Pancreas (tissue), 10 donors: Measurements from ENCODE around the gene EEF1A2. TPM values are rescaled to one million over a fixed set of nuclear protein-coding genes. Genes with fewer than 3 reads are reported as not detected.
A peak's percentile ranks its signal among the peaks of the same experiment; 100 is the strongest.

Experiments
- ATAC-seq, 4 donors: fragments of 200-7000 bp; cut with Tn5 transposase; one replicate each; pipeline versions ENCODE4 v1.8.0 to v1.9.1; 2020; ENCODE audit warnings: mild to moderate bottlenecking in 4 of 4, moderate library complexity in 4 of 4
- DNase-seq, 6 donors: peaks; one replicate each; pipeline ENCODE4 v3.0.0-alpha.2; 2020
- FAIRE-seq: peaks from 2 replicates; lab custom pipeline; 2012; peaks lifted over from hg19 to GRCh38; lab: Jason Lieb, UNC
- H3K27ac ChIP-seq, 4 donors: fragments of 200-600 bp; sonication (generic); 1 replicate in 3 of 4; 2 replicates in 1 of 4; pipeline versions ENCODE4 v1.5.0 to v1.8.0; 2020
- H3K27me3 ChIP-seq, 4 donors: fragments of 200-600 bp; one replicate each; pipeline ENCODE4 v1.8.0; 2021
- H3K36me3 ChIP-seq, 3 donors: fragments of 200-600 bp; sonication (generic) in 1 of 3; one replicate each; pipeline versions ENCODE4 v1.5.0 to v1.8.0; 2020 to 2021
- H3K4me1 ChIP-seq, 3 donors: fragments of 200-600 bp; one replicate each; pipeline ENCODE4 v1.8.0; 2021
- H3K4me3 ChIP-seq, 4 donors: fragments of 200-600 bp; sonication (generic) in 2 of 4; one replicate each; pipeline versions ENCODE4 v1.5.0 to v1.8.0; 2020 to 2021
- H3K9me3 ChIP-seq, 4 donors: fragments of 200-600 bp; one replicate each; pipeline ENCODE4 v1.8.0; 2021
- WGBS, 2 donors: extraction: QIAGEN DNeasy Blood & Tissue Kit; methylation state at CpG; one replicate each; pipeline ENCODE4 v1.1.7; 2013; 5-methylcytosine and 5-hydroxymethylcytosine counted together
- intact Hi-C, 3 donors: fragments of 100-400 bp; cut with DNase I; formaldehyde crosslinking; loops; one replicate each; pipeline versions ENCODE4 v1.11.1 to v1.14.2; 2022
- polyA plus RNA-seq, 2 donors: library from polyadenylated mRNA; stranded (reverse); fragments of 200-250 nt; gene quantifications; one replicate each; pipeline ENCODE4 v1.2.3, GENCODE V29; 2013
- total RNA-seq, 6 donors: library from RNA; stranded (reverse); fragmentation: NEBNext Ultra II Directional in 4 of 6; extraction: Animal tissue kit (Norgen Biotek cat#: 25700) in 4 of 6; gene quantifications; one replicate each; pipeline versions ENCODE4 v1.2.1 to v1.2.4, GENCODE V29; 2021 to 2023
- TF ChIP-seq, protein P1 (sequence below), 4 donors: fragments of 200-600 bp; sonication (generic) in 3 of 4; IDR thresholded peaks; one replicate each; pipeline versions ENCODE4 v1.5.0 to v1.8.0; 2021; ENCODE audit warnings: antibody characterized with exemption in 4 of 4
- donor health status: healthy with polysubstance abuse.
- donor health status: DM: no; HTN: no; CAD: no; lungs with moderate emphysema.
- donor health status: DM: no; HTN: no; CAD: no.
- donor health status: control.
- donor health status: control.
- donor health status: Bipolar disorder and iron deficiency.
- donor health status: DM: yes; HTN: yes; CAD: no.
- donor health status: DM: no; HTN: no; CAD: no.
- donor health status: DM: no; HTN: no; CAD: no.
- donor health status: DM: yes; HTN: yes; CAD: no.

Gene EEF1A2
- total and polyA plus RNA-seq, 8 donors = 5.0 to 86.9 (median 19.7) TPM

DNA sequence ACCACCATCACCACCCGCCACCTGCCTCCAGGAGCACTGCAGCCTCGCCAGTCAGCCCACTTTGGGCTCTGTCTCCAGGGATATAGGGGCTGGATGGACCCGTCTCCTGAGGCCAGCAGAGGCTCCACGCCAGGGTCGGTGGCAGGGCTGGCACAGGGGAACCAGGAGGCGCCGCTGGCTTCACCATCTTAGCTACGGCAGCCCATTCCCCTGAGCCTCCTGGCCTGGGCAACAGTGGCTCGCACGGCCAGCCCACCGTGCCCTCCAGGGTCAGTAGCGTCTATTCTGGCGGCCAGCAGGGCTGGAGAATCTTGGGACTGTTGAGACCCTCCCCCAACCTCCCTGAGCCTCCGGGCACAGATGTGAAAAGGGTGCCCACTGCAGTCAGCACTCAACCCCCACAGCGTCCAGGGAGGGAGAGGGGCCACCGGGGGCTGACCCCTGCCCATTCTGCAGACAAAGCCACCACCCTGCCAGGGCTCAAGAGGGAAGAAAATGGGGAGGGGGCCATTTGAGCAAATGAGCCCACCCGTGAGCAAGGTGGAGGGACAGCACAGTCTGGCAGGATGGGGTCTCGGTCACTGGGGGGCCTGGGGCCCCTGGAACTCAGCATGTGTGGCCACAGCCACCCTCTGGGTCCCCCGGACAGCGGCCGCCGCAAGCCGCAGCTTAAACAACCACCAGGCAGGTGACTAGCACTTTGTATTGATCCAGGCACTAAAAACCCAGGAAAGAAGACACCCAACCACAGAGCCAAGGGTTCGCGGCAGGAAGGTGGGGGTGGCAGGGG is 55.1 kb downstream of the EEF1A2 start:
- 65 to 77% methylated on average over 23 to 25 of the region's 25 CpGs for WGBS, 2 donors
- H3K27ac ChIP-seq = no peak overlapping the region
- H3K36me3 ChIP-seq = no peaks in the 10 kb centered on the region
- no peak for FAIRE-seq
- TF ChIP-seq, protein P1, sequence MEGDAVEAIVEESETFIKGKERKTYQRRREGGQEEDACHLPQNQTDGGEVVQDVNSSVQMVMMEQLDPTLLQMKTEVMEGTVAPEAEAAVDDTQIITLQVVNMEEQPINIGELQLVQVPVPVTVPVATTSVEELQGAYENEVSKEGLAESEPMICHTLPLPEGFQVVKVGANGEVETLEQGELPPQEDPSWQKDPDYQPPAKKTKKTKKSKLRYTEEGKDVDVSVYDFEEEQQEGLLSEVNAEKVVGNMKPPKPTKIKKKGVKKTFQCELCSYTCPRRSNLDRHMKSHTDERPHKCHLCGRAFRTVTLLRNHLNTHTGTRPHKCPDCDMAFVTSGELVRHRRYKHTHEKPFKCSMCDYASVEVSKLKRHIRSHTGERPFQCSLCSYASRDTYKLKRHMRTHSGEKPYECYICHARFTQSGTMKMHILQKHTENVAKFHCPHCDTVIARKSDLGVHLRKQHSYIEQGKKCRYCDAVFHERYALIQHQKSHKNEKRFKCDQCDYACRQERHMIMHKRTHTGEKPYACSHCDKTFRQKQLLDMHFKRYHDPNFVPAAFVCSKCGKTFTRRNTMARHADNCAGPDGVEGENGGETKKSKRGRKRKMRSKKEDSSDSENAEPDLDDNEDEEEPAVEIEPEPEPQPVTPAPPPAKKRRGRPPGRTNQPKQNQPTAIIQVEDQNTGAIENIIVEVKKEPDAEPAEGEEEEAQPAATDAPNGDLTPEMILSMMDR (IDR thresholded peaks at IDR 0.05) = no peak
- H3K4me3 ChIP-seq = no peak overlapping the region
- no peak for ATAC-seq
- H3K27me3 ChIP-seq = peaks cover 0 to 3% (median 0%) of the 10 kb centered on the region in 4 donors
- no peaks in the 10 kb centered on the region for H3K4me1 ChIP-seq
- DNase-seq = no peak
- intact Hi-C loops = no loop called here
- no peaks in the 10 kb centered on the region for H3K9me3 ChIP-seq

GRCh38 chr20:63442100-63442493 is 56.8 kb downstream of the EEF1A2 start:
- peak in 3 of 4 donors; percentile 72 to 87 (median 84) for ATAC-seq
- intact Hi-C loops = no loop called here
- Histone ChIP-seq H3K27ac (no peak overlapping the region), H3K36me3 (no peaks in the 10 kb centered on the region), H3K4me1 (no peaks in the 10 kb centered on the region), H3K4me3 (no peak overlapping the region), H3K9me3 (no peaks in the 10 kb centered on the region), H3K27me3 (peaks cover 0 to 3% (median 0%) of the 10 kb centered on the region in 4 donors)
- TF ChIP-seq, protein P1 (IDR thresholded peaks at IDR 0.05) = no peak
- no peak for FAIRE-seq
- WGBS, 2 donors = 26 to 27% methylated on average over 9 to 11 of the region's 11 CpGs
- peak in 5 of 6 donors; percentile 26 to 72 (median 51) for DNase-seq

DNA sequence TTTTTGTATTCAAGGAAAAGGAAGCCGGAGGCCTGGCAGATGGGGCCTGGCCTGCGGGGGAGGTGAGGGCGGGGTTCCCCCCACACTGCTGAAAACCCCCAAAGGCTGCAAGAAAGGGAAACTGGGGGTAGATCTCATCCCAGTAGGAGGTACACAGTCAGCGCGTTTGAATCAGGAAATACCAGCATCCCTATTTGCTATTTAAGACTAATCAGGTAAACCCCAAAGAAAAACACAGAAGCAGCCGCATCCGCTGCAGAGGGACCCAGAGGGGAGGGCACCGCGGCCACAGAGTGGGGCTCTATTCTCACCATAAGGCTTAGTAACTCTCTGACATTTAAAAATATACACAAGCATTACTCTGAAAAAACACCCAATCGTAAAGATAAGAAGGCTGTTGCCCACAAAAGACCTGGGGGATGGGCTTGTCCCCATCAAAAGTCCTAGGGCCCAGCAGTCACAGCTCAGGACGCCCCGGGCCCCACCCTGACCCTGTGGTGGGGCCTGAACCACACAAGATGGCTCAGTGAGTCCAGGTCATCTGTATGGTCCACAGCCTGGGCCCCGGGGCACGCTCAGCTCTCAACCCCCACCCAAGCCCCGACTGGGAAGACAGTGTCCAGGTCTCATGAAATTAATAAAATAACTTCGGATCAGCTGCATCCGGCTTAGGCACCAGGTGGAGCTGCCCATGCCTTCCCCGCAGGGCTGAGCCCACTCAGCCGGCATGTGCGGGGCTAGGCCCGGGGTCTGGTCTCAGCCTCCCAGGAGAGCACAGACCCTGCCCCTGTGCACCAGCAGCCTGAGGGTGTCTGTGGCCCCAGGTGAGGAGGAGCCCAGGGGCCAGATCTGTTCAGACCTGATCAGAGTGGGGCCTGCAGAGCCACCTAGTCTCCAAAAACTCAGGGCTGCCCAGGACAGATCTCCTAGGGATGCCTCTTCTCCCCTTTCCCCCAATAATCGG is 57.5 kb downstream of the EEF1A2 start:
- Histone ChIP-seq H3K27me3 (peaks cover 0 to 3% (median 0%) of the 10 kb centered on the region in 4 donors), H3K4me1 (no peaks in the 10 kb centered on the region), H3K27ac (no peak overlapping the region), H3K36me3 (no peaks in the 10 kb centered on the region), H3K9me3 (no peaks in the 10 kb centered on the region), H3K4me3 (no peak overlapping the region)
- DNase-seq (no peak), ATAC-seq (no peak), FAIRE-seq (no peak)
- TF ChIP-seq, protein P1 (IDR thresholded peaks at IDR 0.05) = no peak
- WGBS, 2 donors = 49 to 64% methylated on average over 21 to 22 of the region's 22 CpGs
- intact Hi-C loops = no loop called here

DNA sequence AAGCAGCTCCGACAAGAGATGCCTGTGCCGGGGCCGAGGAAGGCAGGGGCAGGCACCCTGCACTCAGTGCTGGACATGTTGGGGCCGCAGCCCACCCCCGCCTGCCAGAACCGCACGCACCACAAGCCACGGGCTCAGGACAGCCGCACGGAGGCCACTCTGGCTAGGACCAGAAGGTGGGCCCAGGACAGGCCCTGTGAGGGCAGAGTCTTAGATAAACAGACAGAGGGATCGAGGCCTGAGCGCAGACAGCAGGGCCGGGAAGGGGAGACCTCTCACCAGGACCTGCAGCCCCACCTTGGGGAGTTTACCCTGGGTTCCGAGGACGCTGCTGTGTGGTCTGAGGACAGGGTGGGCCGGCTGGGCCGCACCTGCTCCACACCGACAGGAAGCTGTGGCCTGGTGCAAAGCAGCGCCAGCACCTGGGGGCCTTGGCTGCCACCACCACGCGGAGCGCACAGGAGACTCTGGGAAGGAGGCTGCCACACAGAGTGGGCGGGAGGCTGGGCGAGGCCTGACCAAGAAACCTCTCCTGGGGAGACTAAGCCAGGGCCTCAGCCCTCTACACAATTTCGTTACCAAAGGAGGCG is 58.4 kb downstream of the EEF1A2 start:
- H3K4me3 ChIP-seq = no peak overlapping the region
- peaks cover 0 to 3% (median 0%) of the 10 kb centered on the region in 4 donors for H3K27me3 ChIP-seq
- 66 to 76% methylated on average over 23 to 26 of the region's 26 CpGs for WGBS, 2 donors
- no peaks in the 10 kb centered on the region for H3K4me1 ChIP-seq
- ATAC-seq (no peak), FAIRE-seq (no peak), DNase-seq (no peak)
- TF ChIP-seq, protein P1 (IDR thresholded peaks at IDR 0.05) = no peak
- no peak overlapping the region for H3K27ac ChIP-seq
- intact Hi-C loops = no loop called here
- no peaks in the 10 kb centered on the region for H3K36me3 ChIP-seq
- no peaks in the 10 kb centered on the region for H3K9me3 ChIP-seq
